HG03280 (cell line): ENCODE measurements around the gene EIF2A.

ENCODE experiments used
- ATAC-seq: cut with Tn5 transposase; IDR thresholded peaks from one replicate; pipeline ENCODE4 v1.9.1; 2021; ENCODE audit warnings: mild to moderate bottlenecking, moderate library complexity; ENCODE audit not compliant: unreplicated experiment

Gene EIF2A

DNA sequence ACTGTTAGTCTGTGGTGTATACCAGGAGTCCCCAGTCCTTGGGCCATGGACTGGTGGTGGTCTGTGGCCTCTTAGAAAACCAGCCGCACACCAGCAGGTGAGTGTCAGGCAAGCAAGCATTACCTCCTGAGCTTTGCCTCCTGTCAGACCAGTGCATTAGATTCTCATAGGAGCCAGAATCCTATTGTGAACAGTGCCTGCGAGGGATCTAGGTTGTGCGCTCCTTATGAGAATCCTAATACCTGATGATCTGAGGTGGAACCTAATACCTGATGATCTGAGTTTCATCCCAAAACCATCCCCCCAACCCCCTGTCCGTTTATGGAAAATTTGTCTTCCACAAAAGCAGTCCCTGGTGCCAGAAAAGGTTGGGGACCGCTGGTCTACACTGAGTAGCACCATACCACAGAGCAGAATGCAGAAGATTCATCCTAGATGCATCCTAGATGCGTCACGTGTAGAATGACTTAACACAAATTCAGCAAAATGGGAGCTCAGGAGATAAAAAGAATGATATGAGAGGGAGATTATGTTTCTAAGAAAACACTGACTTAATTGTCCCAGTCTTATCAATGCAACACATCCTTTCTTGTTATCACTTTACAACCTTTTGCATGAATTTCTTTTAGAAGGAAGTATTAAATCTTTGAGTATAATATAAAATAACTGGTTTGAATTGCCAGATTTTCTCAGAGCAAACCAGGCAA, 85.1 kb downstream of the EIF2A start:
- ATAC-seq: no peak

DNA sequence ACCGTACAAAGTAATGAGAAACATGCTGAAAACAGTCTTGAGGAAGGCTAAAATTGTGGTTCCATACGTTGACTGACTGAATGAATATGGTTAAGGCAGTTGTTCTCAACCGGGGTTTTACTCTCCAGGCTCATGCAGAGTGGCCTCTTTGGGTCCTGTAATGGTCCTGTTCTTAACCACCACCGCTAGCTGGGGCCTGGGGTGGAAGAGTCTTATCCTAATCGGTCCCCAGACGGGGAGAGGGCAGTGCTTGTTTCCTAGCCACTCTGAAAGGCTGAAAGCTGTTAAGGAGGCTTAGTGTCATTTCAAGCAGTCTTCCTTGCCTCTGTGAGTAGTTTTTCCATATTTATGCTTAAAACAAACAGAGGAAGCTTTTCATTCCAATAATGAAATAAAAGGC, 88.5 kb downstream of the EIF2A start:
- no peak for ATAC-seq

DNA sequence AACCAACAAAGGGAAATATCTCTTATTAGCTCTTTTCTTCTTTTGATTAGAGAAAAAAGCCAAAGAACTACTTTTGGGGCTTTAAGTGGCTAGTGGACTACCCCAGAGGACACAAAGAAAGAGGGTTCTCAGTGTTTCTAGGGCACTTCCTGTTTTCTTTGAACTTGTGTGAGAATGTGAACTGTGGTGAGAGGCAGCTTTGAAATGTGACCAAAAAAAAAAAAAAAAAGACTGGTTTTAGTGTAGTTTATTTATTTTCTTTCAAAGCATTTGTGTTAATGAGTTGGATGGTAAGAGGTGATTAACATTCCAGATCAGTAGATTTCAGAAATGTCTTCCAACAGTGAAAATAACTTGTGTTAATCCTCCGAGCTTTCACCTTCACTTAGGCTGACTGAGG, 88.9 kb downstream of the EIF2A start:
- ATAC-seq: peak; percentile 80
